Bronchial epithelial cell (primary cell): ENCODE results near the gene ALDH3B2. TPM values are rescaled to one million over a fixed set of nuclear protein-coding genes. Genes with fewer than 3 reads are reported as not detected.
A peak's percentile ranks its signal among the peaks of the same experiment; 100 is the strongest.

Experiments used
- DNase-seq: peaks from one replicate; pipeline ENCODE4 v3.0.0-alpha.2; 2010; ENCODE audit warnings: low read depth
- FAIRE-seq: peaks from 2 replicates; lab custom pipeline; 2011; peaks lifted over from hg19 to GRCh38; lab: Jason Lieb, UNC
- H3K27me3 ChIP-seq: 2 replicates; pipeline ENCODE4 v1.5.1; 2011; ENCODE audit warnings: low read length; ENCODE audit not compliant: control insufficient read depth, insufficient read depth
- H3K36me3 ChIP-seq: 2 replicates; pipeline ENCODE4 v1.5.1; 2011; ENCODE audit warnings: low read length; ENCODE audit not compliant: control insufficient read depth, insufficient read depth
- H3K4me3 ChIP-seq: 2 replicates; pipeline ENCODE4 v1.5.1; 2011; ENCODE audit warnings: mild to moderate bottlenecking, low read depth, low read length, control low read depth
- total RNA-seq: library from RNA; depleted of rRNA; stranded (reverse); fragments of >200 nt; gene quantifications from 2 replicates; pipeline ENCODE4 v1.2.1, GENCODE V29; 2014
- TF ChIP-seq, protein P1 (sequence below): IDR thresholded peaks from 2 replicates; pipeline ENCODE4 v1.5.1; 2011; ENCODE audit warnings: mild to moderate bottlenecking, moderate library complexity, low read length, control low read depth, inconsistent platforms; ENCODE audit not compliant: insufficient read depth, severe bottlenecking

Gene ALDH3B2
- total RNA-seq, 1 donor from 2014 or later, result 17.9 TPM

DNA sequence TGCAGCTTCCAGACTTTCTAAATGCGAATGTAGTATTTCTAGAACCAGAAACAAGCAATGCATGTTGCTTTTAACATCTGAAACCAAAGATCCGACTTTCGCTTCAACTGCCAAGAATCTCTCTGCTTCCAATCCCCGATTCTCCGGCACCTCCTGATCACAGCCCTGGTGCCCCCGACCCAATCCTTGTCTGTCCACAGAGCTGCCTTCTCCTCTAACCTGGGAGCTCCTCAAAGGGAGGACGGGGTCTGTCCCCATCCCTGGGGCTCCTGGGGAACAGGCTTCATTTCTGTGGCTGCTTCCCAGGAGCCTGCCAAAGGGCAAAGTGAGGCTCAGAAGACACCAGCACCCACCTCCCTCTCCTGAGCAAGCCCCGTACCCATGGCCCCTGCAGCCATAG, 521 bp downstream of the ALDH3B2 start:
- TF ChIP-seq, protein P1, sequence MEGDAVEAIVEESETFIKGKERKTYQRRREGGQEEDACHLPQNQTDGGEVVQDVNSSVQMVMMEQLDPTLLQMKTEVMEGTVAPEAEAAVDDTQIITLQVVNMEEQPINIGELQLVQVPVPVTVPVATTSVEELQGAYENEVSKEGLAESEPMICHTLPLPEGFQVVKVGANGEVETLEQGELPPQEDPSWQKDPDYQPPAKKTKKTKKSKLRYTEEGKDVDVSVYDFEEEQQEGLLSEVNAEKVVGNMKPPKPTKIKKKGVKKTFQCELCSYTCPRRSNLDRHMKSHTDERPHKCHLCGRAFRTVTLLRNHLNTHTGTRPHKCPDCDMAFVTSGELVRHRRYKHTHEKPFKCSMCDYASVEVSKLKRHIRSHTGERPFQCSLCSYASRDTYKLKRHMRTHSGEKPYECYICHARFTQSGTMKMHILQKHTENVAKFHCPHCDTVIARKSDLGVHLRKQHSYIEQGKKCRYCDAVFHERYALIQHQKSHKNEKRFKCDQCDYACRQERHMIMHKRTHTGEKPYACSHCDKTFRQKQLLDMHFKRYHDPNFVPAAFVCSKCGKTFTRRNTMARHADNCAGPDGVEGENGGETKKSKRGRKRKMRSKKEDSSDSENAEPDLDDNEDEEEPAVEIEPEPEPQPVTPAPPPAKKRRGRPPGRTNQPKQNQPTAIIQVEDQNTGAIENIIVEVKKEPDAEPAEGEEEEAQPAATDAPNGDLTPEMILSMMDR, result no peak
- no peak for FAIRE-seq
- Histone ChIP-seq H3K36me3 (no peaks in the 10 kb centered on the region), H3K4me3 (peak overlapping the region; percentile 27), H3K27me3 (no peaks in the 10 kb centered on the region)
- DNase-seq, result no peak

DNA sequence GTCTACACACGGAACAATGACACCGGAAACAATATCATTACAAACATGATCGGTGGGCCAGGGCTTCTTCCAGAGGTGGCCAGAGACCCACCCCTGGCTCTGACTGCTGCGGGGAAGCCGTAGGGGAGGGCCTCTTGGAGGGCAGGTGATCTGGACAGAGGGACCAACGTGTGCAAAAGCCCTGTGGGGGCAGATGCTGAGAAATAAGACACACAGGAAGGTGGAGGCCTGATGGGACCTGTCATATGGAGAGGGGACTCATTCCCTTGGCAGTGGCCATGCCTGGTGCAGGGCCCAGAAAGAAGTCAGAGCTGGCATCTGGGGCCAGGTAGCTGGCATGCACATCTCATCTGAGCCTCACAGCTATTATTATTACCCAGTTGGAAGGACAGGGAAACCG, 1.1 kb downstream of the ALDH3B2 start:
- FAIRE-seq, result no peak
- Histone ChIP-seq H3K27me3 (no peaks in the 10 kb centered on the region), H3K4me3 (no peak overlapping the region), H3K36me3 (no peaks in the 10 kb centered on the region)
- DNase-seq, result no peak
- TF ChIP-seq, protein P1, result no peak

DNA sequence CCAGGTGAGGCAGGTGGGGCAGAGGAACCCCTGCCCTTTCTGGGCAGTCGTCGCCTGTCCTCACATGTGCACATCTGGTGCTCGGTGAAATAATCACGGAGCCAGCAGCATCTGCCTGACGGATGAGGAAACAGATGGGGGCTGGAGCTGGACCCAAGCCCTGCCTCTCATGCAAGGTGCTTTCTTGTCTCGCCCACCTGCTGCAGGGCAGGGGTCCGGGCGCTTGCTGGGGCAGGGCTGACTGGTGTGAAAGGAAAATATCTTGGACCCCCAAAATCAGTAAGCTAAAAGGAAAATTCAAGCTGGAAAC, 3.3 kb downstream of the ALDH3B2 start:
- TF ChIP-seq, protein P1, result no peak
- Histone ChIP-seq H3K4me3 (no peak overlapping the region), H3K36me3 (no peaks in the 10 kb centered on the region), H3K27me3 (no peaks in the 10 kb centered on the region)
- no peak for DNase-seq
- no peak for FAIRE-seq

DNA sequence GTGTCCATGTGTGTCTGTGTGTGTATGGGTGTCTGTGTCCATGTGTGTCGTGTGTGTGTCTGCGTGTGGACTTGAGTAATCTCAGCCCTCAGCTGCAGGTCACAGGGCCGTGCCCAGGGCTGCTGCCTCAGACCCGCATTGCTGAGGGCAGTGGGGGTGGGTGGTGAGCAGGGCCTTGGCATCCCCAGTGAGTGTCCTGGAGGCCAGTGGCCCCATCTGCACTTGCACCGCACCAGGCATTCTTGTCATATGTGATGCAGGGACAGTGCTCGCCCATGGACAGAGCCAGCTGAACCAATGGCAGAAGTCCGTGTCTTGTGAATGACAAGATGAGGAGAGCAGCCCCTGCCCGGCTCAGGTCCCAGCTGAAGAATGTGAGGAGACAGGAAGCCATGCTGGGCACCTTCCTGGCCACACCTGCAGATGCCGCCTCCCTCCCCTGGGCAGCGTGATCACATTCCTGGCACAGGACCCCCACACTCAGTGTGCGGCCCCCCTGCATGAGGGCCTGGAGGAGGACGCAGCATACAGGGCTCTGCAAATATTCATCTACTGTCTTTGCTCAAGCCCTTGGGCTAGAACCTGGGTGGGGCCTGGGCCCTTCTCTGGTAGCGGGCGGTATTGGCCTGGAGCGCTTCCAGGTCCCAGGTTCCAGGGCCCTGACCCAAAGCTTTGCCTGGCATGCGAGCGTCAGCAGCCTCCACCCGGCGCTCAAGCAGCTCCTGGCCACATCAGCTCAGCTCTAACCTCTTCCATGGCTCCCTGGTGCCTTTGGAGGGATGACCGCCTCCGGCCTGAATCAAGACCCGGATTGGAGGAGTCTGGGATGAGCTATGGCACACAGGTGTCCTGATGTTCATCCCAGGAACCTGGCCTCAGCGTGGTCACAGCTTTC, 3.9 kb downstream of the ALDH3B2 start:
- Histone ChIP-seq H3K4me3 (no peak overlapping the region), H3K36me3 (no peaks in the 10 kb centered on the region), H3K27me3 (no peaks in the 10 kb centered on the region)
- no peak for FAIRE-seq
- DNase-seq, result no peak
- TF ChIP-seq, protein P1, result no peak

DNA sequence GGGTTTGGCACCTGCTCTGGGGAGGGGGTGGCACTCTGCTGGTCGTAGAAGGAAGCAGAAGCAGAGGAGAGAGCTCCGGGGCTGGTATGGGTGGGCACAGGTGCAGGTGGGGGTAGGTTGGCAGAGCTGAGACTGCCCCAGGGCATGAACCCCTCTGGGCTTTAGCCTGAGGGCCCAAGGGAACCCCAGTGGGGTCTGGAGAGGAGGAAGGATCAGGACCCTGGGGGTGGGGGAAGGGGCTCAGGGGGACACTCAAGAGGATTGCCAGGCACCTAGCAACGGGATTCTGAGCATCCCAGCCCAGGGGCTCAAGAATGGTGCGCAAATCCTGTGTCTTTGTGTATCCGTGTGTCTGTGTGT, 6.3 kb downstream of the ALDH3B2 start:
- no peaks in the 10 kb centered on the region for H3K36me3 ChIP-seq
- no peaks in the 10 kb centered on the region for H3K27me3 ChIP-seq
- TF ChIP-seq, protein P1, result no peak
- no peak overlapping the region for H3K4me3 ChIP-seq
- DNase-seq, result no peak
- FAIRE-seq, result no peak
